D721Med (cell line): ENCODE results near the gene NAT9.

Source experiments
- DNase-seq: peaks from one replicate; pipeline ENCODE4 v3.0.0; 2011; ENCODE audit warnings: low spot score; ENCODE audit not compliant: insufficient read length
- FAIRE-seq: peaks from 2 replicates; lab custom pipeline; 2011; peaks lifted over from hg19 to GRCh38; lab: Jason Lieb, UNC
- CTCF ChIP-seq: IDR thresholded peaks from 2 replicates; pipeline ENCODE4 v1.5.1; 2012; ENCODE audit warnings: mild to moderate bottlenecking, control low read depth; ENCODE audit not compliant: insufficient read depth; ENCODE audit errors: missing control alignments

The NAT9 gene

GRCh38 chr17:74779501-74779900 lies 3.4 kb upstream of the NAT9 start:
- no peak for FAIRE-seq
- DNase-seq: no peak
- TF ChIP-seq CTCF: no peak

- no peak for DNase-seq
- no peak for TF ChIP-seq CTCF
- FAIRE-seq: no peak
Measured at GRCh38 chr17:74778960-74779359, 2.8 kb upstream of the NAT9 start.

- FAIRE-seq (no peak), DNase-seq (no peak)
- no peak for TF ChIP-seq CTCF
Measured at GRCh38 chr17:74777901-74778515, 1.9 kb upstream of the NAT9 start.

GRCh38 chr17:74776990-74777389 lies 845 bp upstream of the NAT9 start:
- DNase-seq: no peak
- no peak for TF ChIP-seq CTCF
- no peak for FAIRE-seq

GRCh38 chr17:74775409-74776043 lies 619 bp downstream of the NAT9 start:
- TF ChIP-seq CTCF: no peak
- no peak for FAIRE-seq
- DNase-seq: no peak

- no peak for TF ChIP-seq CTCF
- DNase-seq (no peak), FAIRE-seq (no peak)
Measured at GRCh38 chr17:74773871-74774286, 2.3 kb downstream of the NAT9 start.

GRCh38 chr17:74773414-74773813 lies 2.7 kb downstream of the NAT9 start:
- DNase-seq: no peak
- TF ChIP-seq CTCF: no peak
- FAIRE-seq: no peak
